ENCODE measurements around the gene NEURL4. TPM values are rescaled to one million over a fixed set of nuclear protein-coding genes. Genes with fewer than 3 reads are reported as not detected.

NEURL4 gene
- total RNA-seq, 1 donor from 2014 or later: 28.0 TPM

- TF ChIP-seq CTCF (IDR thresholded peaks at IDR 0.05): no peak
- no peak for DNase-seq (ENCODE audit: low spot score)
- Mint-ChIP-seq H3K9me3 (ENCODE audit: low read depth) (no peaks in the 10 kb centered on the region), H3K4me1 (ENCODE audit: low read depth) (peaks cover 19% of the 10 kb centered on the region), H3K36me3 (ENCODE audit: low read depth) (peaks cover 16% of the 10 kb centered on the region), H3K27ac (ENCODE audit: unreplicated experiment) (no peak overlapping the region), H3K4me3 (ENCODE audit: unreplicated experiment) (no peak overlapping the region), H3K27me3 (ENCODE audit: low read depth) (no peaks in the 10 kb centered on the region)
Measured at GRCh38 chr17:7326186-7326585, 2.9 kb downstream of the NEURL4 start.

- H3K27me3 Mint-ChIP-seq (ENCODE audit: low read depth): no peaks in the 10 kb centered on the region
- H3K4me3 Mint-ChIP-seq (ENCODE audit: unreplicated experiment): no peak overlapping the region
- H3K27ac Mint-ChIP-seq (ENCODE audit: unreplicated experiment): no peak overlapping the region
- TF ChIP-seq CTCF (IDR thresholded peaks at IDR 0.05): no peak
- no peak for DNase-seq (ENCODE audit: low spot score)
- no peaks in the 10 kb centered on the region for H3K9me3 Mint-ChIP-seq (ENCODE audit: low read depth)
- peaks cover 19% of the 10 kb centered on the region for H3K36me3 Mint-ChIP-seq (ENCODE audit: low read depth)
- H3K4me1 Mint-ChIP-seq (ENCODE audit: low read depth): peaks cover 18% of the 10 kb centered on the region
Measured at GRCh38 chr17:7325031-7325528, 4.1 kb downstream of the NEURL4 start.

- H3K9me3 Mint-ChIP-seq (ENCODE audit: low read depth): no peaks in the 10 kb centered on the region
- H3K4me1 Mint-ChIP-seq (ENCODE audit: low read depth): peaks cover 16% of the 10 kb centered on the region
- no peak for DNase-seq (ENCODE audit: low spot score)
- H3K4me3 Mint-ChIP-seq (ENCODE audit: unreplicated experiment): no peak overlapping the region
- H3K36me3 Mint-ChIP-seq (ENCODE audit: low read depth): peaks cover 19% of the 10 kb centered on the region
- TF ChIP-seq CTCF (IDR thresholded peaks at IDR 0.05): peak; percentile 62
- no peak overlapping the region for H3K27ac Mint-ChIP-seq (ENCODE audit: unreplicated experiment)
- no peaks in the 10 kb centered on the region for H3K27me3 Mint-ChIP-seq (ENCODE audit: low read depth)
Measured at GRCh38 chr17:7324438-7324779, 4.7 kb downstream of the NEURL4 start.

- Mint-ChIP-seq H3K4me3 (ENCODE audit: unreplicated experiment) (no peak overlapping the region), H3K27ac (ENCODE audit: unreplicated experiment) (no peak overlapping the region), H3K27me3 (ENCODE audit: low read depth) (no peaks in the 10 kb centered on the region), H3K4me1 (ENCODE audit: low read depth) (peaks cover 15% of the 10 kb centered on the region), H3K36me3 (ENCODE audit: low read depth) (peaks cover 20% of the 10 kb centered on the region), H3K9me3 (ENCODE audit: low read depth) (no peaks in the 10 kb centered on the region)
- TF ChIP-seq CTCF (IDR thresholded peaks at IDR 0.05): peak; percentile 84
- DNase-seq (ENCODE audit: low spot score): no peak
Measured at GRCh38 chr17:7323731-7324437, 5.3 kb downstream of the NEURL4 start.

GRCh38 chr17:7322520-7323194, 6.5 kb downstream of the NEURL4 start:
- no peak for DNase-seq (ENCODE audit: low spot score)
- Mint-ChIP-seq H3K9me3 (ENCODE audit: low read depth) (no peaks in the 10 kb centered on the region), H3K4me3 (ENCODE audit: unreplicated experiment) (no peak overlapping the region), H3K36me3 (ENCODE audit: low read depth) (peaks cover 25% of the 10 kb centered on the region), H3K27ac (ENCODE audit: unreplicated experiment) (no peak overlapping the region), H3K27me3 (ENCODE audit: low read depth) (no peaks in the 10 kb centered on the region), H3K4me1 (ENCODE audit: low read depth) (peaks cover 3% of the 10 kb centered on the region)
- TF ChIP-seq CTCF (IDR thresholded peaks at IDR 0.05): no peak

Measured in chondrocyte (in vitro differentiated cells).